NCI-H1694 treated with DMSO at 0.1 percent for 48 hours (cell line): Measurements from ENCODE around the gene OTP.

Source experiments
- DNase-seq: peaks from one replicate; lab custom pipeline; 2025; lab: John Stamatoyannopoulos, UW

The OTP gene

DNA sequence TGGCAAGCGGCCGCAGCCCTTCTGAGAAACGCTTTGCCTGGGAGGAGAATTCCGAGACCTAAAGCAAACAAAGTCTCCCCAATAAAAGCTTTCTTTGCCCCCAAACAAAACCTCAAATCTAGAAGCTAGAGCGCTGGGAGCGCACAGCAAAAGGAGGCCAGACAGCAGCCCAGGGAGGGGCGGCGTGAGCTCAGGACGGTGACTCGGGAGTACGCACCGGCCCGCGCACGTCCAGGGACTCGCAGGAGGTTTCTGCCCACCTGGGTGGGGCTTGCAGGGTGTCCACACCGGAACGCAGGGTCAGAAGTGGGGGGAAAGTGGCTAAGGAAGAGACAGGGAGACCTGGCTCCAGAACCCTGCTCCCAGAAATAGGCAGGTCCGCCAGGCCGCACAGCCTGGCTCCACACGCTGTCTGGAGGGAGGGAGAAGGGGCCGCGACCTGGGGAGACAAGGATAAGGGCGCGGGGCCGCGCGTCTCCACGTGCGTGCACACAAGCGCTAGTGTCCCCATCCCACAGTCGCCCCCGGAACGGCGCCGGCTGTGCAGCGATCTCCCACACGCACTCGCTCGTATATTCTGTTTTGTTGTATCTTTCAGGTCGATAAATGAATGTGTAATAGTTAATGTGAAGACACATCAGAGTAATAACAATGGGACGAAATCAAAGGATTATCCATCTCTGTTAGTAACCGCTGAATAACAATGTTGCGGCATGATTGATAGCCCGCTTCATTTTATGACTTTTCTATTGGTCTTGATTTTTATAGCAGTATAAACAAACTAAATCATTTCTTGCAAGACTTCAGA lies 2.3 kb upstream of the OTP start:
- DNase-seq: no peak

DNA sequence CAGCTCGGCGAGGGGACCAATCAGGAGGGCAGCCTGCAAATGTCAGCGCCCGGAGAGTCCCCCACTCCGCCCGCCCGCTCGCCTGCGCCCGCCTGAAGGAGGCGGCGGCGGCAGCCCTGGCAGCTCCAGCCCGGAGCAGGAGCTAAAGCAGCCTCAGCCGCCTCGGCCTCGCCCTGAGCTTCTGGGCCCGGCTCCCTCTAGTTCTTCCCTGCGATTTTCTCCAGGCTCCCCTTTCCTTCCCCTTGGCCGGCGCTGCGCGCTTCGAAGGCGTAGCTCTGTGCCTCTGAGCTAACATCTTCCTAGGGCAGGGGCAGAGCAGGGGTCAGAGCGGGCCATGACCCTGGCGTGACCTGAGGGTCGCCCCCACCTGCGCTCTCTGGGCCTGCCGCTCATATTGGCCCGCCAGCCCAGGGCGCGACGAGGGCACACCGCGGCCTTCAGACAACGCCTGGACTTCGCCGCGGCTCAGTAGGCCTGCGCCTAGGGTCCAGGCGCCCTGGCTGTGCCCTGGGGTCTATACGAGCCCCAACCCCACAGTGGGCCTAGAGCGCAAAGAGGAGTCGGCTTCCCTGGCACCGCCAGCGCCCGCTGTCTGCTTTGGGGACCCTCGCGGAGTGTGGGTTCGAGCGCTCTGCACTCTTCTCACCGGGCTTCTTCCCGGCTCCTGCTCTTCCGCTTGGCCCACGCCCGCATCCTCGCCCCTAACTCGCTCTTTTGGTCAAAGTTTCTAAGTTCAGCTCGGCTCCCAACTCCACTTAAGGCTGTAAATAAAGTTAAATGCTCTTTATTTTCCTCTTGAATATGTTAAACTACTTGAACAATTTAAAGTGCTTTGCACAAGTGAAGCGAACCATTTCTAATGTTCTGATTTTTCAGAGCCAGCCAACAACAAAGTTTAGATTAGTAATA lies 504 bp upstream of the OTP start:
- DNase-seq: no peak

DNA sequence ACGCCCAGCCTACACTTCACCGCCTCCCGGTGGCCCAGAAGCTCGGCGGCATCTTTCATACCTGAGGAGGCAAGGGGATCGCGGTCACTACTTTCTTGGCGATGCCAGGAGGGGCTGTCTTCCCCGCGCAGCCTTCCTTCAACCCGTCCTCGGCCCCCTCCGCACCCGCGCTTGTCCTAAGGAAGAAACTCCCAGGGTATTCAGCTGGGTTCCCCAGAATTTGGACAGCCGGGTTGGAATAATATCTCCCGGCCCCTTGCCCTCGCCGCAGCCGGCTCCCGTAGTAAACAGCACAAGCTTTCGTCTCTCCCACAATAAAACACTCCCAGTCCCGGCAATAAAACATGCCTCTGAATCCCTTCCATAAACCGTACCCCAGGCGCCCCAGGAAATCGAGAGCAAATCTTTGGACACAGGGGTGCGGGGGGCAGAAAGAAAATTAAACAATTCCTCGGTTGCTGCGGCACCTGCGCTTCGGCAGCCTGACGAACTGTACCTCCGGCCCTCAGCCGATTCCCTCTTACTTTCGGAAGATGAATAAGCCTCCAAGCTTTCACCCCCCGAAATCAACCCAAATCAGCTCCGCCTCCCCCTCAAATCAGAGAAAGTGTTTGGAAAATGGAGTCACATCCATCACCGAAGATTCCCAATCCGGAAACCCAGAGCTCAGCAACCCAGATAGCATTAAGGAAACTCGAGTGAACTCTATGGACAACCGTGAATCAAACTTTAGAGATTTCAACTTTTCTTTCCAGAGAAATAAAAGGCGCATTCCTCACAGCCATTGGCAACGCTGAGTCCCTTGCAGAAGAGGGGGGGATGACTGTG lies 1.1 kb downstream of the OTP start:
- DNase-seq: no peak

DNA sequence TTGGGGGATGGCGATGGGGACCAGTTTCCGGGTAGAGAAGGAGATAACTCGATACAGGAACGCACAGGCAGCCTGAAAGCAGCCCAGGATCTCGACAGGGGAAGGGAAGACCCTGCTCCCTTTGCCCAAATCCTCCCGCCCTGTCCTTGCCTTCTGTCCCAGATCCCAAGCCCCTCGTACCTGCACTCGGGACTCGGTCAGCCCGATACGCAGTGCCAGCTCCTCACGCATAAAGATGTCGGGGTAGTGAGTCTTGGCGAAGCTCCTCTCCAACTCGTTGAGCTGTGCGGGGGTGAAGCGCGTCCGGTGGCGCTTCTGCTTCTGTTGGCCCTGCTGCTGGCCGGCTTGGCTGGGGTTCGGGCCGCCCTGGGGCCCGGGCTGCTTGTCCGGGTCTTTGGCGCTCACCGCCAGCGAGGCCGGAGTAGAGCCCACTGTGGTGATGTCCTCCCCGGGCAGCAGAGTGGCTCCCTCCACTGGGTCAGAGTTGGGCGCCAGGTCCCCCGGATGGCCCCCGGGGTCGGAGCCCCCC lies 1.8 kb downstream of the OTP start:
- no peak for DNase-seq

DNA sequence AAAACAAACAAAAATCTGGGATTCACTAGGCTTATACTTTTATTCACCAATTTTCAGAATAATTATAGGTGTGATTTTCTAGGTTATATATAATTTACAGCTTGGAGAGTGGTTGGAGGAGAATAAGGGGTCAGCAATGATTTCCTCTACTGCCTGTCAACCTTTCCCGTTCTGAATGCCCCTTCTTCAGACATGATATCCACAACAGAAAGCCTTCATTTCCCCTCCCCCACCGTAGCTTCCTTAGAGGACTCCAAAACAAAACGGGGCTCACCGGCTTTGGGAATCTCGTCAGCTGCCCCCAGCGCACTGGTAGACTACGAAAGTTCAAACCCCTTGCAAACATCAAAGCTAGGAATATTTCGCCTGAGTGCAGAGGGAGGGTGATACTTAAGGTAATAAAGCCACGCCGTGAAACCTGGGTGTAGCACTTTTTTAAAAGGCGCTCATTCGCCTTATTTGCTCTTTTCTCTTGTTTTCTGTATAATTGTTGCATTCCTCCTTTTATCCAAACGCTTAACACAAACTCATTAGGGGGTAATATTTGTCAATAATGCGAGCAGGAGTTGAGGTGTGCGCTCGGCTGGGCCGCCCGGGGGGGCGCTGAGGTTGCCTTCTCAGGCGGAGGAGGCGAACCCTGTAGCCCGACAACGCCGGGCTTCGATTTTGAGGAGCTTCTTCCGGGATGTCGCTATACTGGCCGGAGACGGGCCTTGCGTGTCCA lies 2.4 kb downstream of the OTP start:
- DNase-seq: no peak

DNA sequence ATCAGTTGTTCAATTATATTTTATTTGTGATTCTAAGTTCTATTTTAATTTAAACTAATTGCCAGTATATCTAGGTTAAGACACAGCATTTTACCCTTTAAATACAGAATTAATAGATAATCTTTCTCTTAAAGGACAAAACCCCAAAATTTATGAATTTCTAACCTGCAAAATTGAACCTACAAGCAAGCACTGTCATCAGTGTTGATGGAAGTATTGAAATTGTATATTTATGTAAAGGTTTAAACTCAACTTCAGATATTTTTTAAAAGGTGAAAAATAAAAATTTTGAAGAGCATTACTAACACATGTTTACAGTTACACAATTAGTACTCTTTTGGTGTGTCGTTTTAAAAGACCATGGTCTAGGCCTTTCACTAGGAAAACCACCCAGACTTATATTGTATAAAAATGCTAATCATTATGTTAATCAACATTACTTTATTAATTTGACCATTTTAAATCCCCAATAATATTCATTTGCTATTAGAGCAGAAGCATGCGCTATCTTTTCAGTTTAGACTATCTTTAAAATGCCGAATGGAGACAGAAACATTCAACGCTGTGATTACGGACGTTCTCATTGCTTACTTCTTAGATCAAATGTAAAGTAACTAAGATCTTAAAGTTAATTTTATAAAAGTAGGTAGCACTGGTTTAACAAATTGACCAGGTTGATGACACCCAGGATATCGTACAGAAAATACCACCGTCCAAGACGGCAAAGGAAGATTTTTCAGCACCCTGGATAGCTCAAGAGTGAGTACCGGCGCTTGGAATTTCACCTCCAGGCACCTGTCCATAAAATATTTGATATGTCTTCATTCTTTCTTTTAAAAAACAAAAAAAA lies 3.2 kb downstream of the OTP start:
- no peak for DNase-seq

DNA sequence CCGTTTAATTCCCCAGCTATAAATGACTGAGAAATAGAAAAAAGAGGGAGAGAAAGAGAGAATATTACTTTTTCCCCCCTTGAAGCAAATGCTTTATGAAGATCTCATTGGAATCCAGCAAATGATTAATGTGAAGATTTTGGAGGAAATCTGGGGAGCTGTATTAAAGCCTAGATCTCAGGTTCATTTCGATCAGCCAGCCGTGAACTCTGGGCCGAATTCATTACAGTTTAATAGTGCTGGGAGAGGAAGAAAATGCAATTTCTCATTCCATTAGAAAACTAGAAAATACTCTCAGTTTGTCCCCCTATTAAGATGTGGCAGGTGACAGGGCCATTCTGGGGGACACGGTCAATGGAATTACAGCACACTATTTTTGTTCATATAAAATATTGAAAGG lies 4.8 kb downstream of the OTP start:
- DNase-seq: no peak

DNA sequence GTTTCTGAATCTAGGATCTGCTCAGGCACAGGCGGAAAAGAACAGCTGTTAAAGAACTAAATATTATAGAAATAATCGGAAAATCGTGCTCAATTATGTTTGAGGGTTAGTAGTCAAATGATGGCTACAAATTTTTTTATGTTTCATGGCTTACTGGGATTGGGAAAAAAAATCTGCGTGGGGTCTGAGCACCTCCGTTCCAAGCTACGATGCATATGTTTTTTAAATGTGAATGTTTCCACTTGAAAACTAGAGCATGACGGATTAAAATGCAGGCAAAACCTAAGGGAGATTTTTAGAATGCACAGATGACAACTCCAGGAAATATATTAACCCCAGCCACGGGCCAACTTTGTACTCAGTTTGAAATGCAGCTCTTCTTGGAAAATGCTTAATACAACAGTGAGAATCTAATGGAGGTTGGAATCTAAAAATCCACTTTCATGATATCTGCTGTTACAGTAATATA lies 5.3 kb downstream of the OTP start:
- DNase-seq: no peak

DNA sequence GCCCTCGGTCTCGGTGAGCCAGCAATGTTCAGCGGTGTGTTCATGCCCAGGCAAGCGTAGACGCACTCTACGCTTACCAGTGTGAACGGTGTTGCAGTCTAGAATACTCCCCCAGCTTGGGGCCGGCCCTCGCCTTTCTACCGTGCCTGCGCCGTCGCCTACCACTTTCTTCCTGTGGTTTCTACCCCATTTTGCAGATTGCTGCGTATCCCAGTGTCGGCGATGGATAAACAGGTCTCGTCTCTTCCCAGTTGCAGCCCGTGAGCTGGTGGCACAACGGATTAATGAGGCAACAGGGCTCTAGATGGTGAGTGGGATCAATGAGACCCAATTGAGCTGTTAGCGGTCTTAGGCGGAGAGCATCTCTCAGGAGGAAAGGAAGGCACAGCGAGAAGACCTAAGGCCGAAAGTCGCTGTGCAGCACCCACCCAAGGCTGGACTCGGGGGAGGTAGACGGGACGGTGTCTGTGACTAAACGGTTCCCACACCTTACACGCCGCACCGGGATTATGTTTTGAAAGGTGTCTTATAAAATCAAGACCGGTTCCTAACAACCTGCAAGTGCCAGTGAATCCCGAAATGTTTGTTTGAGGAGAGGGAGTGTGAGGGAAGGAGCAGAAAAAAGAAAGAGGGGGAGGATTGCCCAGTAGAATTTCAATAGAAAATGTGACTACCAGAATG lies 5.8 kb downstream of the OTP start:
- no peak for DNase-seq

DNA sequence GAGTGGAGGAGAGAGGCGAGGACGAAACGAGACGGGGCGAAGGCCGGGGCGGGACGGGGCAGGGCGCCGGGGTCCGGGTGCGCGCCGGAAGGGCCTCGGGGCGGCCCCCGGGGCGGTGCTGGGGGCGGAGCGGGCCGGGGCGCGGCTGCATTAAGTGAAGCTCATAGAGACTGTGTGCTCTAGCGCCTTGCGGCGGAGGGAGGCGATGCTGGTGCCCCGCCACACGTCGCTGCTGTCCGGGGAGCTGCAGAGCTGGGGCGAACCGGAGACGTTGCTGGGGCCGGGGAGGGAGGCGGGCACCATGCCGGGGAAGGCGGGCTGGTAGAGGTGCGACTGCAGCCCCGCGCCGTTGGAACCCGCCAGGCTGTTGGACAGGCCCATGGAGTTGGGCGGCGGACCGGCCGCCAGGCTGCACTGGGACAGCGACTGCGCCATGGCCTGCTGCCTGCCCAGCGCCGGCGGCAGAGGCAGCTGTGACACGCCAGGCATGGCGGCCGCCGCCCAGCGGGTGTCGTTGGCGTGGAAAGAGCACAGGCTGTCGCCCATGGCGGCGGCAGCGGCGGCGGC lies 8.3 kb downstream of the OTP start:
- DNase-seq: peak; percentile 62

DNA sequence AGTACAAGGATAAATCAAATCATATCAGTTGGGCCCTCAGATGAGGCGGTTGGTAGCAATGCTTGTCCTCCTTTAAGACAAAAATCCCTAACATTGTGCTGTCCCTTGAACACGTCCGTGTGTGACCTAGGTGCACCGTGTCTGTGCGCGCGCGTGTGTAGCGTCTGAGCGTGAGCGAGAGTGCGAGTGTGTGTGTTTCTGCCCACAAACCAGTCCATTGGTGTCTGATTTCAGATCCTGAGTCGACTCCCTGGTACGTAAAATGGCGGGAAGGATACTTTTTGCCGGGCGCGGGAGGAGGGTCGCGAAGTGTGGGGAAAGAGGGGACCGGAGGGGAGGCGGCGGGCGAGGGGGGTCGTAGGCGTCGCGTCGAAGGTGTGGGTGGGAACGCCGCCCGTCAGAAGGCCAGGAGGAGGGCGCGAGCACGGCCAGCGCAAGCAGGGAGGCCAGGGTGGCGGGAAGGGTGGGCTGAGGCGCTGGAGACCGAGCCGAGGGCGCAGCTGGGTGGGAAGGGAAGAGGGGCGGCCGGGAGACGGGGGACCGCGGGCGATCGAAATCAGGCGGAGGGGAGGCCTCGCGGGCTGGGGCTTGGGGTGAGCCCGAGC lies 8.9 kb downstream of the OTP start:
- DNase-seq: no peak

DNA sequence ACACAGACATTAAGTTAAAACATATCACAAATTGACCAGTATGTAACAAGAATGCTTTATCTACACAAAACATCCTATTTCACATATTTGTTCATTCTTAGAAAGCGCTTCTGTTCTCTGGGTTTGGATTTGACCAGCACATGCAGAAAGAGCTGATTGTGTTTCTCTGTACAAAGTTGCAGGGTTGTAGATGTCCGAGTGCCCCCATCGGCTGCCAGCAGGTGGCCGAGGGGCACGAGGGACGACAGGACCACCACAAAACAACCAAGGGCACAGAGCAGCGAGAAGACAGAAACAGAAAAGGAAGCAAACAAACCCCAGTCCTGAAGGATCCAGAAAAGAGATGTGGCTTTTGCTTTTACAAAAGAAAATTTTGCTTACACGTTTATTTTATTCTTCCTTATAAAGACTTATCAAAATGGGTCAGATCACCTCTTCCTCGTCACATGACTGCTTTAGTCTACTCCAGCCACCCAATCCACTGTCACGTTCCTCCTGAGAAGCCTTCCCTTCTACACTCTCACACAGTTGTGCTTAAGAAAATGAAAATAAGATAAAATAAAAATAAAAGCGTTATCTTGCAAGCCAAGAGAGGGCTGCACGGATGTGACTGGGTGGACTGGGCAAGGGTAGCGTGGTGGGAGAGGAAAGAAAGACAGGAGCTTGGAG lies 9.5 kb downstream of the OTP start:
- DNase-seq: no peak

DNA sequence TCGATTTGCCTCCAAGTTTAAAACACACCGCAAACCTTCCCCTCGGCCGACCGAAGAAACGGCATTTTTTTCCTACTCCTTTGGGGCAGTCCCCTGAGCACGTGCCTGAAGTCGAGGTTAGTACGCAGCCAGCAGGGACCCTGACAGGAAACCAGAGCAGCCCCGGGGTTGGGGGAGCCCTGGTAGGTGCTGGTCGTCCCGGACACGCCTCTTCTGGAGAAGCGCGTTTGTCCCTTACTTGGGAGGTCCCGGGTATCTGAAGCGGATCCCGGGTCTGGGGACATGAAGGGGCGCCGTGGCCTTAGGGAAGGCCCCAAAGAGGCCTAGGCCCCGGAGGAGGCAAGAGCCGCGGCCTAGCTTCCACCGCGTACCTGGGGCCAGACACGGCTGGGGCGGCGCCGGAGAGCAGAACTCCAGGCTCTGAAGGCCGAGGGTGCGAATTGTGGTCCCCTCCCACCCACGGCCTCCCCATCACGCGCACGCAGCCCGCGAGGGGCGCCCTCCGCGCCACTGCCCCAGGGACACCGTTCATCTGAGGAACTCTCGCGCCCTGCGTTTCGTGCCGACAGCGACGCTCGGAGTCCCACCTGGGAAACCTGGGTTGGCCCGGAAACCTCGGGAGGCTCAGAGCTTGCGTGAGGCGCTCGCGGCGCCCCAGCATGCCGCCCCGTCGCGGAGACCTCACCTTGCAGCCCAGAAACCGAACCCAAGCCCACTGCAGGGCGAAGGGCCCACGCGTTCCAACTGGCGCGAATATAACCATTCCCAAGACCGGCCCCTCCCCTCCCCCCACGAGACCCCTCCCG lies 10.4 kb downstream of the OTP start:
- DNase-seq: no peak

DNA sequence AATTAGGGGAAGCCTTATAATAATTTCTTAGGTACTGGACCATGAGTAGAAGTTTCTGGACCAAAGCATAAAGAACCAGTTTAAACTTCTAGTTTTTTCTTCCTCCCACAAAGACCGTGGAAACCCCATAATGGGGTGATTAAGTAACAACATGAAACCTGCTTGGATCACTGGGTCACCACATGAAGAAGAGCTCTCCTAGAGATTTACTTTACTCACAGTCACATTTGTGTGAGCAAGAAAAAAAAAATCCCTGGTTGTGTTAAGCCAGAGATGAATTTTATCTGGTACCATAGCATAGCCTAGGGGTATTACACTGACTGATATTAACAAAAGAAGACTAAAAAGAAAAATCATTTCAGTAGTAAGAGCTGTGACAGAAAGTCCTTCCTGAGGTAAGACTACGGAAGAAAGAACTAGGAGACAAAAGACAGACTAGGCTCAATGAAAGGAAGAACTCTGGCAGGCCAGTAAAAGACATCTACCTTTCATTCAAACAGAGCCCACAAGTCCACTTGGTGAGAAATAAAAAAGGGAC lies 15.2 kb downstream of the OTP start:
- DNase-seq: no peak

DNA sequence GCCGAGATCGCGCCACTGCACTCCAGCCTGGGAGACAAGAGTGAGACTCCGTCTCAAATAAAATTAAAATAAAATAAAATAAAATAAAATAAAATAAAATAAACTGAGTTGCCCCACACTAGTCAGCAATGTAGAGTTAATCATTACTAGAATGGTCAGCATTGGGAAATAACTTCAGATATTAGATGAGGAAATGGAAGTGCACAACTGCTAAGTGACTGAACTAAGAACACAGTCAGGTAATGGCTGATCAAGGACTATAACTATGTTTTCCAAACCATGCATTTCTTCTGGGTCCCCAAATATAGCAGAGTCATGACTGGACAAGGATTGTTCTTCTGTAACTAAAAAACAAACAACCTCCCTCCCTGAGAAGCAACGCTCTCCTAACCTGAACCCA lies 17.1 kb downstream of the OTP start:
- no peak for DNase-seq

DNA sequence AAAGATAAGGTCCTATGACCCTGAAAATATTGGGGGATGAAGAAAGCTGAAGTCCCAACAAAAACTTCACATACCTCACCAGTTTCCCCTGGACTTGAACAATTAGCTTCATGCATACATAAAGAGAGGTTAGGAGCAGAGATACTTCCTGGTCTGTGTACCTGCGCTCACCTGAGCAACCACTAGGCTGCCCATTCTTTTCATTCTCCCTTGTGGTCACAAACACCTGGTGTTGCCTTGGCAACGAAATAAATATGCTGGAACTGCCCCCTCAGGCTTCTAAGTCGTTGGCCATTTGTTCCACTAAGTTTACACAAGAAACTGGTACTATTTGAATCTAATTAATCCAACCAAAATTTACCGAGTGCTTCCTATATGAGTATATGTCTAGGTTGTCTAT lies 18.1 kb downstream of the OTP start:
- no peak for DNase-seq

DNA sequence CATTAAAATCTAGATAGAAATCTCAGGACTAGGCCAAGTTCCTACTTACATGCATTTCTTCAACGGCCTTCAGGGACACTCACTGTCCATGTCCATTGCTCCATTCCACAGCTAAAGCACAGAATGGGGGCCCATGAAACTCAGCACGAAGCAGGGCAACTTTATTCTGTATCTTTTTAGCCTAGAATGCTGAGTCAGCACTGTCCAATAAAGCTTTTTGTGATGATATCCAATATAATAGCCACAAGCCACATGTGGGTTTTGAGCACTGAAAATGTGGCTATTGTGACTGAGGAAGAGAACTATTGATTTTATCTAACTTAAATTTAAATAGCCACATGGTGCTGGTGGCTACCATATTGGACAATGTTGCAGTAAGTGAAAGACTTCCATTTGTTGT lies 21.6 kb downstream of the OTP start:
- DNase-seq: no peak
